Colonic mucosa (tissue), 4 donors: ENCODE measurements around the gene UTP11. TPM values are rescaled to one million over a fixed set of nuclear protein-coding genes. Genes with fewer than 3 reads are reported as not detected.
"Not testable (repeated sequence)": the region's sequence is repeated elsewhere in the genome, so short reads cannot be mapped to it uniquely, and the experiment has no call there.

ENCODE experiments used
- DNase-seq: peaks from one replicate; pipeline ENCODE4 v3.0.0-alpha.2; 2020
- H3K27ac ChIP-seq: fragments of 200-600 bp; one replicate; pipeline ENCODE4 v1.8.0; 2021
- H3K27me3 ChIP-seq: fragments of 200-600 bp; one replicate; pipeline ENCODE4 v1.8.0; 2021
- H3K36me3 ChIP-seq: fragments of 200-600 bp; one replicate; pipeline ENCODE4 v1.8.0; 2021
- H3K4me1 ChIP-seq: fragments of 200-600 bp; one replicate; pipeline ENCODE4 v1.8.0; 2021; ENCODE audit warnings: mild to moderate bottlenecking
- H3K4me3 ChIP-seq: fragments of 200-600 bp; one replicate; pipeline ENCODE4 v1.8.0; 2021
- H3K9ac ChIP-seq, 2 donors: one replicate each; pipeline ENCODE4 v1.7.0; 2013; ENCODE audit warnings: control low read depth in 2 of 2, low read depth in 2 of 2, low read length in 2 of 2
- H3K9me3 ChIP-seq: fragments of 200-600 bp; one replicate; pipeline ENCODE4 v1.8.0; 2021
- CTCF ChIP-seq: fragments of 200-600 bp; IDR thresholded peaks from one replicate; pipeline ENCODE4 v1.8.0; 2022; ENCODE audit warnings: antibody characterized with exemption, mild to moderate bottlenecking
- intact Hi-C: fragments of 100-400 bp; cut with DNase I; formaldehyde crosslinking; loops from one replicate; pipeline ENCODE4 v1.14.1; 2022
- total RNA-seq, 2 donors: library from RNA; stranded (reverse); fragmentation: NEBNext Ultra II Directional in 1 of 2; extraction: Animal tissue kit (Norgen Biotek cat#: 25700) in 1 of 2; gene quantifications; one replicate each; pipeline ENCODE4 v1.2.1, GENCODE V29; 2021
- donor health status: healthy.
- donor health status: DM: no; HTN: no; CAD: no.
- donor health status: DM: no; HTN: no; CAD: no.

UTP11 gene
- total RNA-seq, 2 donors from 2014 or later = 18.4 to 25.6 TPM

GRCh38 chr1:38030596-38031512, 18.3 kb downstream of the UTP11 start:
- Histone ChIP-seq H3K9me3 (no peaks in the 10 kb centered on the region), H3K27me3 (no peaks in the 10 kb centered on the region), H3K27ac (no peak overlapping the region), H3K9ac (no peak overlapping the region), H3K4me1 (peaks cover 3% of the 10 kb centered on the region), H3K36me3 (no peaks in the 10 kb centered on the region), H3K4me3 (no peak overlapping the region)
- DNase-seq = no peak
- intact Hi-C loops = no loop called here
- no peak for TF ChIP-seq CTCF

- Histone ChIP-seq H3K27ac (no peak overlapping the region), H3K4me1 (peaks cover 3% of the 10 kb centered on the region)
- intact Hi-C loops = no loop called here
Observed at GRCh38 chr1:38031513-38031866, 19.0 kb downstream of the UTP11 start.

GRCh38 chr1:38032992-38033391, 20.5 kb downstream of the UTP11 start:
- H3K4me3 ChIP-seq, H3K27me3 ChIP-seq, H3K27ac ChIP-seq, DNase-seq, intact Hi-C loops, H3K36me3 ChIP-seq, H3K4me1 ChIP-seq, H3K9me3 ChIP-seq, H3K9ac ChIP-seq: not testable (repeated sequence)

More at GRCh38 chr1:38031513-38031866, 19.0 kb downstream of the UTP11 start:
- H3K36me3 ChIP-seq = no peaks in the 10 kb centered on the region
- H3K9me3 ChIP-seq = no peaks in the 10 kb centered on the region
- no peak overlapping the region for H3K9ac ChIP-seq
- no peaks in the 10 kb centered on the region for H3K27me3 ChIP-seq
- no peak overlapping the region for H3K4me3 ChIP-seq
- no peak for TF ChIP-seq CTCF
- DNase-seq = no peak

- H3K4me1 ChIP-seq = no peaks in the 10 kb centered on the region
- no peak overlapping the region for H3K9ac ChIP-seq
- no peak for DNase-seq
- no peaks in the 10 kb centered on the region for H3K36me3 ChIP-seq
- peaks cover 5% of the 10 kb centered on the region for H3K27me3 ChIP-seq
- no peak for TF ChIP-seq CTCF
- H3K27ac ChIP-seq = no peak overlapping the region
- no peaks in the 10 kb centered on the region for H3K9me3 ChIP-seq
- intact Hi-C loops = no loop called here
- H3K4me3 ChIP-seq = no peak overlapping the region
Observed at GRCh38 chr1:38034871-38035270, 22.3 kb downstream of the UTP11 start.

GRCh38 chr1:38037221-38037939, 24.8 kb downstream of the UTP11 start:
- Histone ChIP-seq H3K4me3 (no peak overlapping the region), H3K36me3 (no peaks in the 10 kb centered on the region), H3K4me1 (no peaks in the 10 kb centered on the region), H3K27ac (no peak overlapping the region), H3K9me3 (no peaks in the 10 kb centered on the region), H3K9ac (no peak overlapping the region), H3K27me3 (peaks cover 14% of the 10 kb centered on the region)
- no peak for DNase-seq
- TF ChIP-seq CTCF = no peak
- intact Hi-C loops = no loop called here

- no peak for DNase-seq
- TF ChIP-seq CTCF = no peak
- H3K27ac ChIP-seq = no peak overlapping the region
- intact Hi-C loops = no loop called here
- H3K36me3 ChIP-seq = no peaks in the 10 kb centered on the region
- H3K4me1 ChIP-seq = no peaks in the 10 kb centered on the region
- H3K9me3 ChIP-seq = no peaks in the 10 kb centered on the region
- no peak overlapping the region for H3K4me3 ChIP-seq
- H3K9ac ChIP-seq = no peak overlapping the region
- H3K27me3 ChIP-seq = peaks cover 28% of the 10 kb centered on the region
Observed at GRCh38 chr1:38038861-38039260, 26.3 kb downstream of the UTP11 start.
